ENCODE results near the gene MFSD2A.

DNA sequence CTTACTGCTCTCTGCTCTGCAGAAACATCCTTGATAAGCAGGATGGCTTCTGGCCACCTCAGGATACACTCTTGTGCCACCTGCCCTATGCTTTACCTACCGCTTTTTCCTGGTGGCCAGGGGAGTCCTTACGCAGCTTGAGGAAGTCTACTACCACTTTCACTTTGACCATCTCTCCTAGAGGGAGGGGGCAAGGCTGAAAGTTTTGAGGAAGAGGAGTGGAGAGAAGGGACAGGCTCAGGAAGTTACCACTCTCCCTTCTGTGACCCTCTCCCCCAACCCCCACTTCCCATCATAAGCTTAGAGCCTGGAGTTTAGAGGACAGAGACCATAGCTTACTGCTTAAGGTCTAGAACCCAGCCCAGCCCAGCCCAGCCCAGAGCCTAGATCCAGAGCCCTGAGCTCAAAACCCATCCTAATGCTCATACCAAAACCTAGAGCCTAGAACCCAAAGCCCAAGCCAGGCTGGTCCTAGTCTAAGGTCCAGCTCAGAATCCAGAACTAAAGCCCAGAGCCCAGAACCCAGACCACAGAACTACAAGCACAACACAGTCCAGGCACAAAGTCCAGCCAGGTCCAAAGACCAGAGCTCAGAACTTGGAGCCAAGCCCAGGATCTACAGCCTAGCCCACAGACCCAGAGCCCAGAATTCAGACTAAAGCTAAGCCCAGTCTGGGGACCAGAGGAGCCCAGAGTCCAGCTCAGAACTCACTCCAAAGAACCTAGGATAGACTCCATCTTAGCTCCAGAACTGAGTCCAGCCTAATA, 18.0 kb upstream of the MFSD2A start:
- TF ChIP-seq, protein P1, sequence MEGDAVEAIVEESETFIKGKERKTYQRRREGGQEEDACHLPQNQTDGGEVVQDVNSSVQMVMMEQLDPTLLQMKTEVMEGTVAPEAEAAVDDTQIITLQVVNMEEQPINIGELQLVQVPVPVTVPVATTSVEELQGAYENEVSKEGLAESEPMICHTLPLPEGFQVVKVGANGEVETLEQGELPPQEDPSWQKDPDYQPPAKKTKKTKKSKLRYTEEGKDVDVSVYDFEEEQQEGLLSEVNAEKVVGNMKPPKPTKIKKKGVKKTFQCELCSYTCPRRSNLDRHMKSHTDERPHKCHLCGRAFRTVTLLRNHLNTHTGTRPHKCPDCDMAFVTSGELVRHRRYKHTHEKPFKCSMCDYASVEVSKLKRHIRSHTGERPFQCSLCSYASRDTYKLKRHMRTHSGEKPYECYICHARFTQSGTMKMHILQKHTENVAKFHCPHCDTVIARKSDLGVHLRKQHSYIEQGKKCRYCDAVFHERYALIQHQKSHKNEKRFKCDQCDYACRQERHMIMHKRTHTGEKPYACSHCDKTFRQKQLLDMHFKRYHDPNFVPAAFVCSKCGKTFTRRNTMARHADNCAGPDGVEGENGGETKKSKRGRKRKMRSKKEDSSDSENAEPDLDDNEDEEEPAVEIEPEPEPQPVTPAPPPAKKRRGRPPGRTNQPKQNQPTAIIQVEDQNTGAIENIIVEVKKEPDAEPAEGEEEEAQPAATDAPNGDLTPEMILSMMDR (IDR thresholded peaks at IDR 0.05) = no peak
- no peak for TF ChIP-seq POLR2A (IDR thresholded peaks at IDR 0.05)
